Activated CD8-positive, alpha-beta memory T cell treated with anti-CD3 and anti-CD28 coated beads, Interleukin-2, amount 50 U/mL, for 24 hours (primary cell): Measurements from ENCODE around the gene MYRFL.

Experiments used
- DNase-seq: peaks from one replicate; pipeline ENCODE4 v3.0.0-alpha.2; 2020; ENCODE audit errors: extremely low read depth

Gene MYRFL

DNA sequence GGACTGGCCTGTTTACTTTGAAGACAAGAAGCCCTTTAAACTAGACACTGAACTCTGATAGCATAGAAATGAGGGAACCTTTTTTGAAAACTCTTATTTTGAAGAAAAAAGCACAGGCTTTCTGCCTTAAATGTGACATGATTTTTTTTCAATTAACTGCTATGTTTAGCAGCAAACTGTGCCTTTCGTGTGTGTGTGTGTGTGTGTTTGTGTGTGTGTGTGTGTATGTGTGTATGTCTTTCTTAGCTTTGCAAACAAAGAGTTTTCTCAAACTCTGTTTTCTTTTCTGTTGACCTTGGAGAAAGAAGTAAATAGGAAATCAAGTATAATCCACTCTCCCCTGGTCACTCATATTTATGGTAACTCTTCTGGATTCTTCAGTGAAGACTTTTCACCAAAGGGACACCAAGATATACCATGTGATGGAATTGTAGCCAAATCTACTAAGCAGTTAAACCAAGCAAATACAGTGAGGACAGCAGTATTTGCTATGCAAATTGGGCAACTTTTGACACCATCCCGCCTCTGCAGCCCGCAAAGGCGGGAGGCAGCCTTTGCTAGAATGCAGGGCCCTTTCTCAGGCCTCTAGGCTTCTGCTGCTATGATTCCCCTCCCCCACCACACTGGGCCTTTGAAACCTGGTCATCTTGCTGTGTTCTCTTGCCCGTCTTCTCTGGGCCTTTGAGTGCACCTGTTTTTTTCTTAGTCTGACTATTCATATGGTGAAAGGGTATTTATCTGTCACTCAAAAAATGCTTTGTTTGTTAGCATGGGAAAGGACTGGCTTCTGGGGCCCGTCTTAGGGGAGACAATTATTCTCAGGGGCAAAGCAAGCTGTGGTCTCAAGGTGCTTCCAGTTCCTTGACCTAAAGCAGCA is 107.9 kb downstream of the MYRFL start:
- no peak for DNase-seq

DNA sequence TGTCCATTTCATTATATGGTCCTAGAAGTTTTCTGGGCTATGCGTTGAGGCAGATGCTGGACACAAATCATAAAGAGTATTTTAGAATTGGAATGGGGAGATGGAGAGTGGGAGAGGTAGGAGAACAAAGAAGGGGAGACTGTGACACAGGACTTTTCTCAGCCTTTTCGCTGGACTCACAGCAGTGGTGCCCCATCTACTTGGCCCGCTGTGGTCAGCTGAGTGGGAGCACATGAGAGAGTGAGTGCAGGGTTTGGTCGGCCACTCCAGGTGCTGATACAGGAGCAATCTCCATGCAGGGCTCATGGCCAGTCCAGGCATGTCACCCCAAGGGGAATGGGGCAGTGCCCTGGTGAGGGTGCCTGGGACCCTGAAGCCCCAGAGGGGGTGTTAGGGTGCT is 109.0 kb downstream of the MYRFL start:
- no peak for DNase-seq

DNA sequence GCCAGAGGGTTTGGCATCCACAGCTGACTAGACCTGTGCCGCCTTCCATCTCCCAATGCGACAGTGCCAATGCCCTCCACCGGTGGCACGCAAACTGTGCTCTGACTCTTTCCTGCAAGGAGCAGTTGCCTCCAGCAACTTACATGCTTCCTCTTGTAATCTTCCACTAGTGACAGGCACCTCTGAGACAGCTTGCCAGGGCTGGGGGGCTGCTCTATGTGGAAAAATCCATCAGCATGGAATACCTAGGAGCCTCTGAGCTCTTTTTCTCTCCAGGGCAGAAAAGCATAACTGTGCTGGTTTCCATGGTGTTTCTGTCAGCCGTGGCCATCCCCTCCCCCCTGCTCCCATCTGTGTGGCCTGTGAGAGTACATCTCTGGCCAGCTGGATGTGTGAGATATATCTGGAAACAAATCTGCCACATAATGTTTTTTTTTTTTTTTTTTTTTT is 110.6 kb downstream of the MYRFL start:
- no peak for DNase-seq

DNA sequence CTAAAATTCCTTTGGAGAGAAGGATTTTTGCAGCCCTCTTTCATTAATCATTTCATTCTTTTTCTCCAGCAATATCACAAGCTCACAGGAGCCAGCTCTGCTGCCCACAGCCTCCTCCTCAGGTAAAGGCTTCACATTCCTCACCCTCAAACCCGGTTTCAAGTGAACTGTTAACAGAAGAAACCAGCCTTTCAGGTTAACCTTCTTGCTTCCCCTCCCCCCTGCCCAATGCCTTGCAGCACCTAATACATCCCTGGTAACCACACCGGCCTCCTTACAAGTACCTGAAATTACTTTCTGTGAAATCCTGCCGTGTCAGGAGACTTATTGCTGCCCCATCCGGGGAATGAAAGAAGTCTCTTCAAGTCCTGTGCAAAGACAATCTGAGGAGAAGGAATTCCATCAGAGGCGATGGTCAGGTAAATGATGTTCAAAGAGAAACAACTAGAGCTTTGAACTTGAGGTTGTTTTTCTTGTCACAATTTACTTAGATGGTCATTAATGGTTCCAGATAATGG is 111.2 kb downstream of the MYRFL start:
- DNase-seq: no peak

DNA sequence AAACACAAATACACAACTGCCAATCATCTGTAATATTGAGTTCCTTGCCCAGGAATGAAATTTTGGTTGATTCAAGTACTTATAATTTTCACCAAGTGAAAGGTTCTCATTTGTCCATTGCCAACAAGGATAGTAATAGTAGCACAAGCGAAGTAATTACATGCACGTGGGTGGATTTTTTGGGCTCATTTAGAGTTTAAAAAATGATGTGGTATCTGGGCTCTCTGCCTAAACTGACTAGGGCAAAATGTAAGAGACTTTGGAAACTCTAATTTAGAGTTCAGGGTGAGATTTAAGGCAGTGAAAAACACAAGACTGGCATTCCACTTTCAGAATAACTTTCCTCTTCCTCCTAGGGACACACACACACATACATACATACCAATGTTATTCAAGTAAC is 111.7 kb downstream of the MYRFL start:
- no peak for DNase-seq

DNA sequence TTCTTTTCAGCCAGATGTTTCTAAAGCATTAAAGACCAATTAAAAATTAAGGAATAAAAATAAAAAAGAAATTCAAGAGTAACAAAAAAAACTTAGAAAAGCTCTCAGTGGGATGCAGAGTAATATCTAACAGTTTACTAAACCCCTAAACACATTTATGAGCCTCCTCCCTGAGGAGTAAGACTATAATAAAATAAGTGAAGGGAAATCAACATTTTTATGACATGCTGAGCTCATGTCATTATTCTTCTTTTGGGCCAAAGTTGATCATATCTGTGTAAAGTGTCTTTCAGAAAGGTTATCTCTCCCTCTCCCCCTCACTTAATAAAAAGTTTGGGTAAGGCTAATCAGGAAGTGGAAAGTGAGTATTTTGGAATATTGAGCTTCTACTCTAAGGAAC is 122.1 kb downstream of the MYRFL start:
- DNase-seq: no peak

DNA sequence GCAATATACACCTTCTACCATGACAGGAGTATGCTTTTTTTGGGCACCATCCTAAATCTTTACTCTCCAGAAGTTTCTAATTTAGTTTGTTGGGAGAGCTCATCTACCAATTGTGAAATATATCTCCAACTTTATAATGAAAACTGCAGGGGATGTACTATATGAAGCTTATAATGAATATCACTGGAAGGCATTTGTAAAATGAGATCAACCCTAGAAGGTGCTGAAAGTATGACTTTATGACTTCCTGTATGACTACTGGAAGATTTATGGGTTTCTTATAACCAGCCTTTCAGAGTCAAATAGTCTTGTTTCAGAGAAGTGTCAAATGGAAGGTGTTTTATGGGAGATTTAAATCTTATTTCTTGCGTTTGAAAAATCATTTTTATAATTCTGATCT is 122.9 kb downstream of the MYRFL start:
- DNase-seq: no peak

DNA sequence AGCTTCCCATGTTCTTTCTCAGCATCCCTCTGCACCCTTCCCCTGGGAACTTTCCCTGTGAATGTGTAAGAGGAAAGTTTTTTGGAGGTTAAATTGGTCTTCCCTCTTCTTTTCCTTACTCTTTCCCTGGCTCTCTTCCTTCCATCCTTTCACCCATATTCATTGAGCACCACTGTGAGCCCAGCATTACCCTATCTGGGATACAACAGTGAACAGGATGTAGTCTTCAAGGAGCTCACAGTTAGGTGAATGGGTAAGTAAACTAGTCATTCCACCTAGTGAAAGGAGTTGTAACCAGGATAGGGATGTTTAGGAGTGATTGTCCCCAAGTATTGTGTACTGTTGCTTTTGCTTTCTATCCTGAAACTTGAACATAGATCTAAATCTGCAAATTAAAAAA is 123.8 kb downstream of the MYRFL start:
- no peak for DNase-seq

DNA sequence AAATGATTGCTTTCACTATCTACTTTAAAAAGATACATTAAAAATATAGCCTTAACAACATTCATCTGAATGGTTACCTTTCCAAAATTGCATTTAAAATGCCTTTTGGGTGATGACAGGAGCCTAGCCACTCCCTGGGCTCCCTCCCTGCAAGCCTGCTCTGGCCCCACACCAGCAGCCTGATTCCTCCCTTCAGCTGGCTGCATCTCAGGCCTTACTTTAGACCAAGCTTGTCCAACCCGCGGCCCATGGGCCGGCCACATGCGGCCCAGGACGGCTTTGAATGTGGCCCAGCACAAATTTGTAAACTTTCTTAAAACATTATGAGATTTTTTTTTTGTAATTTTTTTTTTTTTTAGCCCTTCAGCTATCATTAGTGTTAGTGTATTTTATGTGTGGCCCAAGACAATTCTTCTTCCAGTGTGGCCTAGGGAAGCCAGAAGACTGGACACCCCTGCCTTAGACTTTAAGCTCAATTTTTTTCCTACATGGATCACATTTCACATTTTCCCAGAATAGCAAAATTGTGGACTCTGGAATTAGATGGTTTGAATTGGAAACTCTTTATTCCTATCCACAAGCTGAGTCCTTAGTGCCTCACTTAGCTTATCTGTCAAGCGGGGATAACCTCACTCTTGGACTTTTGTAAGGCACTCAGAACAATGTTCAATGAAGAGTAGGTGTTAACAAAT is 124.4 kb downstream of the MYRFL start:
- no peak for DNase-seq

DNA sequence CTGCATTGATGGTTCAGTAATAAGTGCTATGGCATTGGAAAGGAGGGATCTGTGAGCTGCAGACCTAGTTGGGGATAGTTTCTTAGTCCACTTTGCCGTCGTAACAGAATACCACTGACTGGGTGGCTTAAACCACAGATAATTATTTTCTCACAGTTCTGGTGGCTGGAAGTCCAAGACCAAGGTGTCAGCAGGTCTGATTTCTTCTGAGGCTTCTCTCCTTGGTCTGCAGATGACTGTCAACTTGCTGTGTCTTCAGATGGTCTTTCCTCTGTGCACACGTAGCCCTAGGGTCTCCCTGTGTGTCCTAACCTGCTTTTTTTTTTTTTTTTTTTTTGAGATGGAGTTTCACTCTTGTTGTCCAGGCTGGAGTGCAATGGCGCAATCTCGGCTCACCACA is 126.1 kb downstream of the MYRFL start:
- DNase-seq: no peak

DNA sequence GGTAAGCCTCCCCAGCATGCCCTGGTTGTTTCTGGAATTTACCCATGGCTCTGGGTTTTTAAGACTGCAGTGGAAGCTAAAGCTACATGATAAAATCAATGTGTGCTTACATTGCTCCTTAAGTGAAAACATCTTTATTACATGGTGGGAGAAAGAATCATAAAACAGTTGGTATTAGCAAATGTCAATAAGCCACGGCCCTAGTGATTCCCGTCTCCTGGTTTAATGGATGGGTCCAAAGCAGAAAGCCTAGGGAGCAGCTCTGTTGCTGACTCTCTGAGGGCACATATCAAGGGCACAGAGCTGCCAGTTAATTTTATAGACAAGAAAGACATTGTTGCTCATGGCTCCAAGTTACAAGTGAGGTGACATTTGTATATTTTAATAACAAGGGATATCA is 127.9 kb downstream of the MYRFL start:
- no peak for DNase-seq

DNA sequence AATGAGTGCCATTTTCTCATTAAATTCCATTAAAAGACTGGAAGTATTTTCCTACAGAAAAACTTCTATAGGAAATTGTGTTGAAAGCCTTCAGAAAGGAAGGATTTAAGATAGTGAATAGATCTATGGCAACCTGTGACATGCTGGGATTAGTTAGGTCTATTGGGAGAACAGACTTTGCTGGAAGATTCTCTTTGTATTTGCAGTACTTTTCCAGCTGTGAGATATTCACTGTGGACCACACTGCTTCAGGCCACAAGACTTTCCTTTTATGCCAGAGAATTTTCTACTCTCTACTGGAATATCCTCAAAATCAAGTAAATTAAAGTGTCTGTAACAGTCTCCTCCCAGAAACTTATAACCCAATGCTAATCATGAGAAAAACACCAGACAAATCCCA is 136.2 kb downstream of the MYRFL start:
- no peak for DNase-seq

DNA sequence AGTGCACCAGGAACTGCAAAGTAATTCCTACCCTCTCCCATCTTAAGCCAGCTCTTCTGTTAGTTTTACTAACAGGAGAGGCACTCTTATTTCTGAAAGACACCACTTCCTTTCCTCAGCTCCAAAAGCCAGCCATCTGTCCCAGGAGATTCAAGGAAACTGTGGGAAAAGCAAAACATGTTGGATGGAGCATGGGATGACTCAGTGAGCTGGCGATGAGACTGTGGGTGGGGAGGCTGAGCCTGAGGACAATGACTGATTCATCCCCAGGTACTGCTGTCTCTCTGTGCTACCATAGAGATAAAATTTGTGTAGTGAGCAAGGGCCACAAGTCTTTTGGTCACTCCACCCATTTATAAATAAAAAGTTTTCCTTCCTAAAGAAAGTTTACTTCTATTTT is 141.4 kb downstream of the MYRFL start:
- no peak for DNase-seq

DNA sequence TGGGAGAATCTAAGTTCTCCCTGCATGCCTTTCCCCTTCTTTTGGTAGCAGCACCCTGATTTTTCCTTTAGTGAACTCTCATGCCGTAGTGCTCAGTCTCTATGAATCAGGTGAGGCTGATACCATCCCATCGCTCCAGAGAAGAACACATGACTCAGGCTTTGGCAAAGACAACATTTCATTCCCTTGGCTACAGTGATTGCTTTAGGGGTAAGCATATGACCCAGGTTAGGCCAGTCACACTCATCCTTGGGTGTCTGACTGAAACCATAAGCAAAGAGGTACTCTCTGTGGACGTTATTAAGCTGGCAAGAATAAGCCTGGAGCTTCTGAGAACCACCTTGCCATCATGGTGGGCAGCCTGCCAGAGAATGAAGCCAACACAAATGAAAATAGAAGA is 141.8 kb downstream of the MYRFL start:
- no peak for DNase-seq

DNA sequence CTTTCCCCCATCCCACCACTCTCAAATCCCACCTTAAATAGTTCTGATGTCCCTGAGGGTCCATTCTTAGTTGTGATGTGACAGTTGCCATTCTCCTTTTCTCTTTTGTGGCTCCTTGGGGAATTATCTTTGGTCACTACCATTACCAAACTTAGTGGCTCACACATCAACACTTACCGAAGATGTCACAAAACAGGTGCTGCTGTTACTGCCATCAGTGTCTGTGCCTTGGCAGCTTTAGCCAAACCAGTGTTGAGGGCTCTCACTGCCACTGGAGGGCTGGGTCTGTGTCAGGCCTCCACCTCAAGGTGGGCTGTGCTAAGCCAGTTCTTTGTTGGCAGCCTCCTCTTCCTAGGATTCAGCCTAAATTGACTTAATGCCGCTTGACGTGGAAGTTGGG is 144.0 kb downstream of the MYRFL start:
- DNase-seq: no peak

DNA sequence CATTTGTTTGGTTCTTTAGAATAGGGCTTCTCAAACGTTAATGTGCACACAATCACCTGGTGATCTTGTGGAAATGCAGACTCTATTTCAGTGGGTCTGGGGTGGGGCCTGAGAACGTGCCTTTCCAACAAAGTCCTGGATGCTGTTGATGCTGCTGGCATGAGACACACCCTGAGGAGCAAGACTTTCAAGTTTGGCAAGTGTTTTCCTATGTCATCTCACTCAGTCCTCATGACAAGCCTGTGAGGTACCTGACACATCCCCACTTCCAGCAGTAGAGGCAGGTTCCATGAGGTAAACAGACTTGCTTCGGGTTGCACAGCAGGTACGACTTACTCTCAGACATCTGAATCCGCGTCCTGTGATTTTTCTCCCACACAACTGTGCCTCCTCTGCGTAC is 147.1 kb downstream of the MYRFL start:
- no peak for DNase-seq

DNA sequence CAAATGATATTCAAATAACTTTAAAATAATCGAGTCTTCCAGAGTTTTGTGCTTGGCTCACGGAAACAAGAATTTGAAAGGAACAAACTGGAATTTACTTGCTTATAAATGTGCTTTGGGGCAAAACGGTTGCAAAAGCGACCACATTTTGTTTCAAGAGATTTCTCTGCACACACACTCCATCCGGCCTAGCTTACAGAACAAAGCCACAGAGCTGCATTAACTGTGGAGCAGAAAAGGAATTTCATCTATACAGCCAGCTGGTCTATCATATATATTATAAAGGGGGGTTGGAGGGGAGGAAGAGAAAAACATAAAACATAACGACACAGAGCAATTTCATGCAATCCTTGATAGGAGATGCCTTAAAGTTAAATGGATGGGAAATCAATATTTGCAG is 153.0 kb downstream of the MYRFL start:
- DNase-seq: no peak

DNA sequence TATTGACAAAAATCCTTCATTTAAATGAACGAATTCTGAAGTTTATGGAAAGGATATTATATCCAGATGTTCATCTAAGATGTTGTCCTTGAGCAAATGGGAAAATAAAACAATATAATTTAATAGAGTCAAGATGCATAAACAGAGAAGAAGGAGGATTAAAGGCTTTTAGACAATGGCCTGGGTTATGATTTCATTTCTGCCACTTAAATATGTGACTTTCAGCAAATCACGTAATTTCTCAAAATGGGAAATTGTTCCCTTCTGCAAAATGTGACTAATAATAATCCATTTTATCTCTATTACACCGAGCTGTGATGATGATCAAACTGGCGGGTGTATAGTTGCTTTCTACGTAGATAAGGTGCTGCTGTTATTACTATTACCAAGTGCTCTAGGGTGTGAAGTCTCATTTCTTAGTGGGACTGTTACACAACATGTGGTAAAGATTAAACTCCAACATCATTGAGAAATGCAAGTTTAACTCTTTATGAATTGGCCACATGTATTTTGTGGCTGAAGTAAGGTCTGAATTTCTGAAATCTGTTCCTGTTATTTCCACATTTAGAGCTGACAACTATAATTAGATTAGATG is 157.0 kb downstream of the MYRFL start:
- DNase-seq: no peak

DNA sequence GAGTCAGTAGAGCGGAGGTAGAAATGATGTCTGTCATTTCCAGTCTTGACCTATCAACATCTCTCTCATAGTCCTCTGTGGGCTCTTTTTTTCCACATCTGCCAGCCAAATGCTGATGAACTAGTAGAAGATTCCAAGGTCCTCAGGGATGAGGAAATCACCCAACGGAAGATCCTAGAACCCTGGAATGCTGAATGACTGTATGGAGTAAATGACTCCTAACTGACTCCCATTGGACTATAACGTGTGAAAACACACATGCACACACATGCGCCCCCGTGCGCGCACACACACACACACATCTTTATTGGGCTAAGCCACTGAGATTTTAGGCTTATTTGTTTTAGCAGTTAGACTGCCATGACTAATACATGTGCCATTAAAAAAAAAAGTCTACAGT is 159.2 kb downstream of the MYRFL start:
- no peak for DNase-seq

DNA sequence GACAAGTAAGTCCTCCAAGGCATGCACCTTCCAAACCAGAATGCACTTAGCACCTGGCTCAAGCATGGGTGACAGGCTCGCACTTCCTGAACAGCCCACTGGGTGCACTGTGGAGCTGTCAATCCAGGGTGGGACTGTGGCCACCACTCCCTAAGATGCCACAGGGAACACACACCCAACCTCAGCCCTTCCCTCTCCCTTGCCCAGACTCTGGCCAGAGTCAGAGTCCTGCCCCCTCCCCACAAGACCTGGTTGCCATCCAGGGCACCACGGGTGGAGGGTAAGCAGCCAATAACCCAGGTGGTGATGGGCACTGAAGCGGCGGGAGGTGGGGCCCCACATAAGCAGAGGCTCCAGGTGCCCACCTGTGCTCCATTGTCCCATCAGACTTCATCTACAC is 160.6 kb downstream of the MYRFL start:
- no peak for DNase-seq

DNA sequence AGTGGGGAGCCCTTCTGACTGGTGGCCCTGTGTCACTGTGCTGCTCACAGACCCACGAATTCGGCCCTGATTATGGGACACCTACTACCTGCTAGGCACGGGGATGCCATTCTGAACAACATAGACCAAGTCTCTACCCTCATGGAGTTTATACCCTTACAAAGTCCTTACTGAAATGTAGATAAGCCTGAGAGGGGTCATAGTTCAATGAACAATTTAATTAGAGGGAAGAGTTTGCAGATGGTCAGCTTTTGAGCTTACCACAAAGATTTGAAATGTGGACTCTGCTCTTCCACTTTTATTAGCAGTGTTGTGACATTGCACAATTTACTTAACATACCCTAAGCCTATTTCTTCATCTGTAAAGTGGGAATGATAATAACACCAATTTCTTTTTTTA is 161.1 kb downstream of the MYRFL start:
- DNase-seq: no peak

DNA sequence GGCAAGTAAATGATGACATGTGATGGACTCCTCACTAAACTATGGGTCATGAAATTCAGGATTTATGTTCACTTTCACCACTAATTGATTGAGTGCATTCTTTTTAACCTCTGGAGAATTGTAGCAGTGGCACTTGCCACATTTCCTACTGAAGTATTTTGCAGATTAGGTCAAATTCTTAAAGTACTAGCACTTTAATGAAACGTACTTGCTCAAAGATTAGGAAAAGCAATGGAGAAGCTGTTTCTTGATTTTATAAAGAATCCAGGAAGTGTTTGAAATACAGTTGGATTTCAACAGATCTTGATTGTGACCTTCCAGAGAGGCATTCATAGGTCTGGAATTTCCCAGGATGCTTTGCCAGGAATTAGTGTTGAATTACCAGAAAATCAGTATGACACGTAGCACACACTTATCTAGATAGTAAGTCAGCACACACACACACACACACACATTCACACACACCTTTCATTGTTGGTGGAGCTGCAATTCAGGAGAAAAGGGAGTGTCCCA is 162.6 kb downstream of the MYRFL start:
- DNase-seq: no peak
